Measurements from ENCODE around the gene KEAP1. TPM values are rescaled to one million over a fixed set of nuclear protein-coding genes. Genes with fewer than 3 reads are reported as not detected.

The KEAP1 gene
- total RNA-seq, 1 experiment from 2014 or later = 102 TPM

GRCh38 chr19:10516064-10516385, 12.9 kb upstream of the KEAP1 start:
- ATAC-seq = no peak
- Histone ChIP-seq H3K36me3 (ENCODE audit: control insufficient read depth, insufficient read depth, low read length) (no peaks in the 10 kb centered on the region; the same call in 1 of the 2 replicates), H3K27me3 (ENCODE audit: control insufficient read depth, insufficient read depth, low read length) (no peaks in the 10 kb centered on the region), H3K9me3 (ENCODE audit: control insufficient read depth, insufficient read depth, low read depth, low read length) (no peaks in the 10 kb centered on the region), H3K4me3 (ENCODE audit: low read depth in 2 of 2, low read length in 2 of 2) (no peak overlapping the region), H3K4me1 (ENCODE audit: control insufficient read depth, insufficient read depth, low read length) (peaks cover 13% of the 10 kb centered on the region), H3K27ac (ENCODE audit: low read length) (no peak overlapping the region)
- no TSS peak for BruUV-seq (replicated peaks)
- in situ Hi-C loops (cut with HindIII; ENCODE audit: low pct_unique_long_range_greater_than_20kb, low sequenced_read_pairs) (no loop called here), intact Hi-C loops (cut with micrococcal nuclease; ENCODE audit: unreplicated experiment) (no loop called here)
- ChIA-PET CTCF (no interaction called here), POLR2A (no interaction called here)
- TF ChIP-seq, protein P1, sequence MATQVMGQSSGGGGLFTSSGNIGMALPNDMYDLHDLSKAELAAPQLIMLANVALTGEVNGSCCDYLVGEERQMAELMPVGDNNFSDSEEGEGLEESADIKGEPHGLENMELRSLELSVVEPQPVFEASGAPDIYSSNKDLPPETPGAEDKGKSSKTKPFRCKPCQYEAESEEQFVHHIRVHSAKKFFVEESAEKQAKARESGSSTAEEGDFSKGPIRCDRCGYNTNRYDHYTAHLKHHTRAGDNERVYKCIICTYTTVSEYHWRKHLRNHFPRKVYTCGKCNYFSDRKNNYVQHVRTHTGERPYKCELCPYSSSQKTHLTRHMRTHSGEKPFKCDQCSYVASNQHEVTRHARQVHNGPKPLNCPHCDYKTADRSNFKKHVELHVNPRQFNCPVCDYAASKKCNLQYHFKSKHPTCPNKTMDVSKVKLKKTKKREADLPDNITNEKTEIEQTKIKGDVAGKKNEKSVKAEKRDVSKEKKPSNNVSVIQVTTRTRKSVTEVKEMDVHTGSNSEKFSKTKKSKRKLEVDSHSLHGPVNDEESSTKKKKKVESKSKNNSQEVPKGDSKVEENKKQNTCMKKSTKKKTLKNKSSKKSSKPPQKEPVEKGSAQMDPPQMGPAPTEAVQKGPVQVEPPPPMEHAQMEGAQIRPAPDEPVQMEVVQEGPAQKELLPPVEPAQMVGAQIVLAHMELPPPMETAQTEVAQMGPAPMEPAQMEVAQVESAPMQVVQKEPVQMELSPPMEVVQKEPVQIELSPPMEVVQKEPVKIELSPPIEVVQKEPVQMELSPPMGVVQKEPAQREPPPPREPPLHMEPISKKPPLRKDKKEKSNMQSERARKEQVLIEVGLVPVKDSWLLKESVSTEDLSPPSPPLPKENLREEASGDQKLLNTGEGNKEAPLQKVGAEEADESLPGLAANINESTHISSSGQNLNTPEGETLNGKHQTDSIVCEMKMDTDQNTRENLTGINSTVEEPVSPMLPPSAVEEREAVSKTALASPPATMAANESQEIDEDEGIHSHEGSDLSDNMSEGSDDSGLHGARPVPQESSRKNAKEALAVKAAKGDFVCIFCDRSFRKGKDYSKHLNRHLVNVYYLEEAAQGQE (IDR thresholded peaks at IDR 0.05; ENCODE audit: insufficient read depth in 1 of 2, low read depth in 2 of 2, low read length in 1 of 2) = no peak
- TF ChIP-seq POLR2AphosphoS5 (IDR thresholded peaks at IDR 0.05; ENCODE audit: low read depth, low read length) (no peak), CTCF (IDR thresholded peaks at IDR 0.05) (no peak), TCF7L2 (IDR thresholded peaks at IDR 0.05; ENCODE audit: low read depth, low read length) (no peak), SIN3A (IDR thresholded peaks at IDR 0.05; ENCODE audit: borderline replicate concordance, insufficient read depth, low read depth, low read length) (no peak)
- no peak for DNase-seq (ENCODE audit: low read depth, low spot score)

GRCh38 chr19:10514211-10515145, 11.3 kb upstream of the KEAP1 start:
- intact Hi-C loops (cut with micrococcal nuclease; ENCODE audit: unreplicated experiment) = no loop called here
- no peaks in the 10 kb centered on the region for H3K27me3 ChIP-seq (ENCODE audit: control insufficient read depth, insufficient read depth, low read length)
- BruUV-seq (replicated peaks) = no TSS peak
- H3K36me3 ChIP-seq (ENCODE audit: control insufficient read depth, insufficient read depth, low read length) = no peaks in the 10 kb centered on the region; the same call in 1 of the 2 replicates
- ATAC-seq (no peak), DNase-seq (ENCODE audit: low read depth, low spot score) (no peak)
- ChIA-PET CTCF (no interaction called here), POLR2A (no interaction called here)
- no peak overlapping the region for H3K27ac ChIP-seq (ENCODE audit: low read length)
- H3K9me3 ChIP-seq (ENCODE audit: control insufficient read depth, insufficient read depth, low read depth, low read length) = no peaks in the 10 kb centered on the region
- H3K4me3 ChIP-seq (ENCODE audit: low read depth in 2 of 2, low read length in 2 of 2) = no peak overlapping the region
- in situ Hi-C loops (cut with HindIII; ENCODE audit: low pct_unique_long_range_greater_than_20kb, low sequenced_read_pairs) = no loop called here
- peaks cover 13% of the 10 kb centered on the region for H3K4me1 ChIP-seq (ENCODE audit: control insufficient read depth, insufficient read depth, low read length)
- TF ChIP-seq POLR2AphosphoS5 (IDR thresholded peaks at IDR 0.05; ENCODE audit: low read depth, low read length) (no peak), SIN3A (IDR thresholded peaks at IDR 0.05; ENCODE audit: borderline replicate concordance, insufficient read depth, low read depth, low read length) (no peak), TCF7L2 (IDR thresholded peaks at IDR 0.05; ENCODE audit: low read depth, low read length) (no peak), CTCF (IDR thresholded peaks at IDR 0.05) (no peak)
- TF ChIP-seq, protein P1 (IDR thresholded peaks at IDR 0.05; ENCODE audit: insufficient read depth in 1 of 2, low read depth in 2 of 2, low read length in 1 of 2) = no peak
